ENCODE results near the gene LARGE1.

DNA sequence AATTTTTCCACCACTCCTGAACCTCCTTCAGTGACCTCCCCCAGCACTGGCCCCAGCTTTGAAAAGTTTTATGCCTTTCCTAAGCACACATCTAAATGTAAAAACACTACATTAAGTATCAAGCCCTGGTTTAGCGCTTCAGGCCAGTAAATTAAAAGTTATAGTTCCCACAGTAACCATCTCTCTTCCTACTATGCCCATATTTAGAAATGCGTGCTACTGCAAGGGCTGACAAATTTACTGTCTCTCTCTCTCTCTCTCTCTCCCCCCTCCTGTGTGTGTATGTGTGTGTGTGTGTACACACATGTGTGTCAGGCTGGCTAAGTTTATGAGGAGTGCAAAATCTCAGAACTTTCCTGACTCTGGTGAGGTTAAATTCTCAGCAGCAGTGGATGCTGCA is 231.4 kb downstream of the LARGE1 start:
- TF ChIP-seq POLR2AphosphoS5 (IDR thresholded peaks at IDR 0.05; ENCODE audit: low read depth, low read length) (no peak), TAF1 (IDR thresholded peaks at IDR 0.05; ENCODE audit: borderline replicate concordance, insufficient read depth, low read length) (no peak)
